ENCODE results near the gene ACSF2. TPM values are rescaled to one million over a fixed set of nuclear protein-coding genes. Genes with fewer than 3 reads are reported as not detected.
"Not testable (repeated sequence)": the region's sequence is repeated elsewhere in the genome, so short reads cannot be mapped to it uniquely, and the experiment has no call there.

ACSF2 gene
- total RNA-seq, 3 donors from 2014 or later: 3.7 to 4.3 (median 4.3) TPM

DNA sequence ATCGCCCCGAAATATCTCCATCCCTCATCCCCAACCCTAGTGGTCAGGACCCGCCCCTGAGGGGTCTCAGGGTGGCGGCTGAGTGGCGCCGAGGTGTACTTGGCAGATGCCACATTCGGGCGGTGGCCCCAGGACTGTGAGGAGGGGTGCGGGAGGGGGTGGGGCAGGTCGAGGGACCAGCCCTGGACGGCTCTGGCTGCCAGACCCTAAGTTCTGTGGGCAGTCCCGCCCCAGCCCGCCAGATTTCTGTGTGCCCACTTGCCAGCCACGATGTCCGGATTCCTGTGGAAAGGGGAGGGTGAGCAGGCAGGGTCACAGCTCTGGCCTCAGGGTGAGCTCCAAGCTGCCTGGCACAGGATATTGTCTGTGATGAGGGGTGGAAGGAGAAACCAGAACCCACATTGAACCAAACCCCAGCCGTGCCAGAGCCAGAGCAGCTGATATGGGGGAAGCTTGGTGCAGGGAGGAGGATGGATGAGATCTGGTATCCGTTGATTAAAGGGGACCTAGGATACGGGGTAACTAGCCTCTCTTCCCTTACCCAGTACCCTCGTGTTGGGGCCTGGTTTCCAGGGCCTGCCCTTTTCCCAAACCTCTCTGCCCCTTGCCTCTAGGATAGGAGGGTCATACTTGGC, 43.8 kb downstream of the ACSF2 start:
- DNase-seq (no peak), ATAC-seq (no peak)
- H3K4me1 Mint-ChIP-seq (ENCODE audit: low read depth): peaks cover 6% of the 10 kb centered on the region
- H3K36me3 Mint-ChIP-seq (ENCODE audit: insufficient read depth): peaks cover 5% of the 10 kb centered on the region
- H3K9me3 Mint-ChIP-seq: no peaks in the 10 kb centered on the region
- no peak overlapping the region for H3K4me3 Mint-ChIP-seq
- H3K27me3 Mint-ChIP-seq (ENCODE audit: low read depth): peaks cover 25% of the 10 kb centered on the region

DNA sequence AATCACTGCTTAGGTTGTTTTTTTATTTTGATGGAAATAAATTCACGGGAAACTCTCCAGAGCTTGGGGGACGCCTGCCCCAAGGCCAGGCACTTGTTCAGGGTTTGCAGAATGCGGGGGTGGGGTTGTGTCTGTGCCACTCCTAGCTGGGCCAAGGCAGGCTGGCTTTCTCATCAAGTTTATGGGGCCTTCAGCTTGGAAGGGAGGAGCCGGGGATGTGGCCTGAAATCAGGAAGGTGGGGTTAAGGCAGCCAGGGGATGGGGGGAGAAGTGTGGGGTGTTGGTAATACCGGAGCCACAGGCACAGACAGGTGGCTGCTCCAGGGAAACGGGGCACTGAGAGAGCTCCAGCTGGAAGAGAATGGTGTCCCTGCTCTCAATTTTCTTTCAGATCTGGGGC, 44.4 kb downstream of the ACSF2 start:
- Mint-ChIP-seq H3K27me3 (ENCODE audit: low read depth) (peaks cover 25% of the 10 kb centered on the region), H3K36me3 (ENCODE audit: insufficient read depth) (peaks cover 5% of the 10 kb centered on the region), H3K4me1 (ENCODE audit: low read depth) (peaks cover 6% of the 10 kb centered on the region), H3K4me3 (no peak overlapping the region), H3K9me3 (no peaks in the 10 kb centered on the region)
- DNase-seq (no peak), ATAC-seq (no peak)

DNA sequence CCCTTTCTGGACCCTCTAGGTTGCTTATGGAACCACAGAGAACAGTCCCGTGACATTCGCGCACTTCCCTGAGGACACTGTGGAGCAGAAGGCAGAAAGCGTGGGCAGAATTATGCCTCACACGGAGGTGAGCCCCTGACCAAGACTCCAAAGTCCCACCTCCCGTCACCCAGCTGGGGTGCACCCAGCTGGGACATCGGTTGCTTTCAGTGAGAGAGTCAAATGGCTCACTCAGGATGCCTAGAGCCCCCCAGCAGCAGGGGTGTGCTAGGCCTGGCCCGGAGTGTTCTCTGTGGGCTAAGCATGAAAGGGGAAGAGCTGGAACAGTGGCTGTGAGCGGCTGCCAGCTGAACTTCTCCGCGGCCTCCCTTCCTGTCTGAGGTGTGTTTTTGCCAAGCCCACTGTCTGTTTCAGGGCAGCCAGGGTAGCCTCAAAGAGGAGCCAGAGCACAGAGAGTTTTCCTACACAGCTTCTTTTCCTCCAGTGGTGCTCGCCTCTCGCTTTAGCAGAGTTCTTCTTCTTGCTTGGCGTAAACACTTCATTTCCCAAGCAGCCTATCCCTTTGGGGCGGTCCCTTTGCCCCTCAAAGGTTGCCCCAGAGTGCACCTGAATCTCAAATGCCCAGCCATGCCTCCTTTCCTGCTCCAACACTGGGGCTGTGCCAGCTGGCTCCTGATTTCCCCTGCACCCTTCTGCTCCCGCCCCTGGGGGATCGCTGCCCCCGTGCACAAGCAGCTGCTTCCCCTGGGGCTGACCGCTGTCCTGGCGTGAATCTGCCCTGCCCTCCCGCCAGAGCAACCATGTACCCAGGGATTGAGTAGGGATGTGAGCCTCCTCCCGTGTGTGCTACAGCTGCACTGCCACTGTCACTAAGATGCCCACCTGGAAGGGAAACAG, 45.2 kb downstream of the ACSF2 start:
- DNase-seq (no peak), ATAC-seq (no peak)
- Mint-ChIP-seq H3K27me3 (ENCODE audit: low read depth) (peaks cover 26% of the 10 kb centered on the region), H3K9me3 (no peaks in the 10 kb centered on the region), H3K36me3 (ENCODE audit: insufficient read depth) (peaks cover 5% of the 10 kb centered on the region), H3K4me1 (ENCODE audit: low read depth) (peaks cover 6% of the 10 kb centered on the region), H3K4me3 (no peak overlapping the region)

DNA sequence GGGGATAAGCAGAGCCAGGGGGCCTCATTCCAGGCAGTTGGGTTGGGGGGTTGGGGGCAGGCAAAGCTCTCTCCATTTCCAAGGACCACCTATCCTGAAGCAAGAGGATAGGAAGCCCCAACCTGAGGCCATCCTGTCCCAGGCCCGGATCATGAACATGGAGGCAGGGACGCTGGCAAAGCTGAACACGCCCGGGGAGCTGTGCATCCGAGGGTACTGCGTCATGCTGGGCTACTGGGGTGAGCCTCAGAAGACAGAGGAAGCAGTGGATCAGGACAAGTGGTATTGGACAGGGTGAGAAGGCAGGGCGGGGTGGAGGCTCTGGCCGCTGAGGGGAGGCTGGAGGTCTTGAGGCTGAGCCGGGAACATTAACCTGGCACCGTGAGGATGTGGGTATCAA, 46.3 kb downstream of the ACSF2 start:
- H3K36me3 Mint-ChIP-seq (ENCODE audit: insufficient read depth): peaks cover 5% of the 10 kb centered on the region
- H3K4me3 Mint-ChIP-seq: no peak overlapping the region
- peaks cover 28% of the 10 kb centered on the region for H3K27me3 Mint-ChIP-seq (ENCODE audit: low read depth)
- ATAC-seq (no peak), DNase-seq (no peak)
- H3K4me1 Mint-ChIP-seq (ENCODE audit: low read depth): peaks cover 4% of the 10 kb centered on the region
- no peaks in the 10 kb centered on the region for H3K9me3 Mint-ChIP-seq

DNA sequence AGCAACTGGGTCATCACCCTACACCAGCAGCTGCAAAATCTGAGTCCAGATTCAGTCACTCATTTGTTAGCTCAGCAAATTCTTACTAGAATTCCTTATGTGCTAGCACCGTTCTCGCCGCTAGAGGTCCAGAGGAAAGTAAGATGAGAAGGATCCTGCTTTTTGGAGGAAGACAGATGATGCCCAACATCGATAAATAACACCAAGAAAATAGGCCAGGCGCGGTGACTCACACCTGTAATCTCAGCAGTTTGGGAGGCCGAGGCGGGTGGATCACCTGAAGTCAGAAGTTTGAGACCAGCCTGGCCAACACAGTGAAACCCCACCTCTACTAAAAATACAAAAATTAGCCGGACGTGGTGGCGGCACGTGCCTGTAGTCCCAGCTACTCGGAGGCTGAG, 46.7 kb downstream of the ACSF2 start:
- not testable (repeated sequence) for ATAC-seq; H3K36me3 Mint-ChIP-seq (ENCODE audit: insufficient read depth); H3K9me3 Mint-ChIP-seq; H3K4me1 Mint-ChIP-seq (ENCODE audit: low read depth); DNase-seq; H3K4me3 Mint-ChIP-seq
- peaks cover 23% of the 10 kb centered on the region for H3K27me3 Mint-ChIP-seq (ENCODE audit: low read depth)

DNA sequence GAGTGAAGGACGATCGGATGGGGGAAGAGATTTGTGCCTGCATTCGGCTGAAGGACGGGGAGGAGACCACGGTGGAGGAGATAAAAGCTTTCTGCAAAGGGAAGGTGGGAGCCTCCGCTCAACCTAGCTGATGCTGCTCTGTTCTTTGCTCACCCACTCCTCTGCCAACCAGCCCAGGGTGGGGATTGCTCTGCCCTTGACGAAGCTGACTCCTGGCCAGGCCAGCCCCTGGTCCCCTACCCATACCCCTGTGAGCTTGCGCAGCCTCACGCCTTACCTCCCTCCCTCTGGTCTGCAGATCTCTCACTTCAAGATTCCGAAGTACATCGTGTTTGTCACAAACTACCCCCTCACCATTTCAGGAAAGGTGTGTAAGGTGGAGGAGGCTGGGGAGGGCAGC, 47.9 kb downstream of the ACSF2 start:
- ATAC-seq (no peak), DNase-seq (no peak)
- Mint-ChIP-seq H3K27me3 (ENCODE audit: low read depth) (peaks cover 15% of the 10 kb centered on the region), H3K36me3 (ENCODE audit: insufficient read depth) (peaks cover 5% of the 10 kb centered on the region), H3K4me3 (no peak overlapping the region), H3K4me1 (ENCODE audit: low read depth) (peaks cover 7% of the 10 kb centered on the region), H3K9me3 (no peaks in the 10 kb centered on the region)

DNA sequence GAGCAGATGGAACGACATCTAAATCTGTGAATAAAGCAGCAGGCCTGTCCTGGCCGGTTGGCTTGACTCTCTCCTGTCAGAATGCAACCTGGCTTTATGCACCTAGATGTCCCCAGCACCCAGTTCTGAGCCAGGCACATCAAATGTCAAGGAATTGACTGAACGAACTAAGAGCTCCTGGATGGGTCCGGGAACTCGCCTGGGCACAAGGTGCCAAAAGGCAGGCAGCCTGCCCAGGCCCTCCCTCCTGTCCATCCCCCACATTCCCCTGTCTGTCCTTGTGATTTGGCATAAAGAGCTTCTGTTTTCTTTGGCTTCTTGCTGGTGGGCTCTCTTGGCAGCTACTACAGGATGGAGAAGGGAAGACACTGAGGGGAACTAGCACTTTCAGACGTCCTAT, 48.5 kb downstream of the ACSF2 start:
- ATAC-seq (no peak), DNase-seq (no peak)
- Mint-ChIP-seq H3K4me3 (no peak overlapping the region), H3K4me1 (ENCODE audit: low read depth) (peaks cover 9% of the 10 kb centered on the region), H3K9me3 (no peaks in the 10 kb centered on the region), H3K36me3 (ENCODE audit: insufficient read depth) (peaks cover 5% of the 10 kb centered on the region), H3K27me3 (ENCODE audit: low read depth) (peaks cover 15% of the 10 kb centered on the region)

DNA sequence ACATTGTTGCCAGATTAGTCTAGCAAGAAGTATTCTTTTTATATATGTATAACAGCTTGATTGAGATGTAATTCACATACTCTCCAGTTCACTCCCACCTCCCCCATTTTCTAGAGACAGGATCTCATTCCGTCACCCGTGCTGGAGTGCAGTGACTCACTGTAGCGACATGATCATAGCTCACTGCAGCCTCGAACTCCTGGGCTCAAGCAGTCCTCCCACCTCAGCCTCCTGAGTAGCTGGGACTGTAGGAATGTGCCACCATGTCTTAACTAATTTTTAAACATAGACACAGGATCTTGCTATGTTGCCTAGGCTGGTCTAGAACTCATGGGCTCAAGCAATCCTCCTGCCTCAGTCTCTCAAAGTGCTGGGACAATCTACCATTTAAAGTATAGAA, 49.3 kb downstream of the ACSF2 start:
- H3K36me3 Mint-ChIP-seq (ENCODE audit: insufficient read depth): peaks cover 5% of the 10 kb centered on the region
- ATAC-seq (no peak), DNase-seq (no peak)
- H3K9me3 Mint-ChIP-seq: no peaks in the 10 kb centered on the region
- H3K4me3 Mint-ChIP-seq: no peak overlapping the region
- H3K27me3 Mint-ChIP-seq (ENCODE audit: low read depth): peaks cover 9% of the 10 kb centered on the region
- H3K4me1 Mint-ChIP-seq (ENCODE audit: low read depth): peaks cover 17% of the 10 kb centered on the region

DNA sequence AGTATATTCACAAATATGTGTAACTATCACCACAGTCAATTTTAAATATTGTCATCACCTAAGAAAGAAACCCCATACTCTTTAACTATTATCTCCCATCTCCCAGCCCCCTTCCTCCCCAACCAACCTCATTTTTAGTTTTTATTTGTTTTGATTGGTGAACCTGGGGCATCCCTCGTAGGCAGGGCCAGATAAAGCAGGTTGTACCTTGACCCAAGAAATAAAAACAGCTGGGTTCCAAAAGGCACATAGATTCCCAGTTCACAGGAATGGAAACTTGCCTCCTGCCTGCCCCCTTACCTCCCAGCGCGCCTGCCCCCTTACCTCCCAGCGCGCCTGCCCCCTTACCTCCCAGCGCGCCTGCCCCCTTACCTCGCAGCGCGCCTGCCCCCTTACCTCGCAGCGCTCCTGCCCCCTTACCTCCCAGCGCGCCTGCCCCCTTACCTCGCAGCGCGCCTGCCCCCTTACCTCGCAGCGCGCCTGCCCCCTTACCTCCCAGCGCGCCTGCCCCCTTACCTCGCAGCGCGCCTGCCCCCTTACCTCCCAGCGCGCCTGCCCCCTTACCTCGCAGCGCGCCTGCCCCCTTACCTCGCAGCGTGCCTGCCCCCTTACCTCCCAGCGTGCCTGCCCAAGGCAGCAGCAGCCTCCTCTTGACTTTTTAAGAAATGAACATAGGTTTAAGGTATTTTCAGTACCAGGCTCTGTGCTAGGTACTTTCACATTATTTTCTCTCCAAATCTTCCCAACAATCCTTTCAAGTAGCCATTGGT, 49.9 kb downstream of the ACSF2 start:
- H3K4me1 Mint-ChIP-seq (ENCODE audit: low read depth): peaks cover 21% of the 10 kb centered on the region
- H3K36me3 Mint-ChIP-seq (ENCODE audit: insufficient read depth); DNase-seq; H3K9me3 Mint-ChIP-seq; H3K4me3 Mint-ChIP-seq; ATAC-seq; H3K27me3 Mint-ChIP-seq (ENCODE audit: low read depth): not testable (repeated sequence)

DNA sequence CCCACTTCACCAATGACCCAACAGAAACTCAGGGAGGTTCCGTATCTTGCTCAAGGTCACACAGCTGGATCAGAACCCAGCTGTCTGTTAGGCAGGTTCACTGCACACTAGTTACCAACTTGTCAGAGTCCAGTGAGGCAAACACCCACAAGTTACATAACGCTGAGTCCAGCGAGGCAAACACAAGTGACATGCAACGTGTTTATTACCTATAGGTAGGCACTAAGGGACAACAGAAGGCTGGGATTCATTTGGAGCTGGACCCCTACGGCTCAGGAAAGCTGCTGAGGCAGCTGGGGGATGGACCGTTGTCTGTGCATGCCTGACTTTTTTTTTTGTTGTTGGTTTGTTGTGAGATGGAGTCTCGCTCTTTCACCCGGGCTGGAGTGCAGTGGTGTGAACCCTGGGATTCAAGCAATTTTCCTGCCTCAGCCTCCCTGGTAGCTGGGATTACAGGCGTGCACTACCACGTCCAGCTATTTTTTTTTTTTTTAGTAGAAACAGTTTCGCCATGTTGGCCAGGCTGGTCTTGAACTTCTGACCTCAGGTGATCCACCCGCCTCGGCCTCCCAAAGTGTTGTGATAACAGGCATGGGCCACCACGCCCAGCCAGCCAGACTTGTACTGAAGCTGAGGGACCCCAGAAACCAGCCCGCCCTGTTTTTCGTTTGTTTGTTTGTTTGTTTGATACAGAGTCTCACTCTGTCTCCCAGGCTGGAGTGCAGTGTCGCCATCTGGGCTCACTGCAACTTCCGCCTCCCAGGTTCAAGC, 50.7 kb downstream of the ACSF2 start:
- DNase-seq: no peak
- Mint-ChIP-seq H3K27me3 (ENCODE audit: low read depth) (peaks cover 4% of the 10 kb centered on the region), H3K36me3 (ENCODE audit: insufficient read depth) (peaks cover 5% of the 10 kb centered on the region), H3K4me3 (no peak overlapping the region), H3K4me1 (ENCODE audit: low read depth) (peaks cover 21% of the 10 kb centered on the region), H3K9me3 (no peaks in the 10 kb centered on the region)
- no peak for ATAC-seq

DNA sequence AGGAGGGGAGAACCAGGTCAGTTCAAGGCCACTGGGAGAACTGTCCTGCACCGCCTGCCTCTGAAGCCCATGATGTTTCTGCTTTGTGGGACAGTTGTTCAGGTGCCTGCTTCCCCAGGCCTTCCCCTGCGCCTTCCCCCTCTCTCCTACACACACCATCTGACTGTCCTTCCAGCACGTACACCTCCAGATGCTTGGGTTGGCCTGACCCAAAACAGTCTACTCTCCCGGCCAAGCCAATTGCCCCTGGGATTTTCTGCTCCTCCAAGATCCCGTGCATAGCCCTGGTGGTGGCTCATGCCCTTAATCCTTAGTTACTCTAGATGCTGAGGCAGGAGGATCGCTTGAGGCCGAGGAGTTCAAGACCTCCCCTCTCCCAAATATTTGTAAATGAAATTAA, 52.0 kb downstream of the ACSF2 start:
- ATAC-seq (no peak), DNase-seq (no peak)
- H3K4me1 Mint-ChIP-seq (ENCODE audit: low read depth): peaks cover 26% of the 10 kb centered on the region
- peaks cover 4% of the 10 kb centered on the region for H3K27me3 Mint-ChIP-seq (ENCODE audit: low read depth)
- peaks cover 7% of the 10 kb centered on the region for H3K36me3 Mint-ChIP-seq (ENCODE audit: insufficient read depth)
- H3K4me3 Mint-ChIP-seq: peak overlapping the region; percentile 80
- no peaks in the 10 kb centered on the region for H3K9me3 Mint-ChIP-seq

DNA sequence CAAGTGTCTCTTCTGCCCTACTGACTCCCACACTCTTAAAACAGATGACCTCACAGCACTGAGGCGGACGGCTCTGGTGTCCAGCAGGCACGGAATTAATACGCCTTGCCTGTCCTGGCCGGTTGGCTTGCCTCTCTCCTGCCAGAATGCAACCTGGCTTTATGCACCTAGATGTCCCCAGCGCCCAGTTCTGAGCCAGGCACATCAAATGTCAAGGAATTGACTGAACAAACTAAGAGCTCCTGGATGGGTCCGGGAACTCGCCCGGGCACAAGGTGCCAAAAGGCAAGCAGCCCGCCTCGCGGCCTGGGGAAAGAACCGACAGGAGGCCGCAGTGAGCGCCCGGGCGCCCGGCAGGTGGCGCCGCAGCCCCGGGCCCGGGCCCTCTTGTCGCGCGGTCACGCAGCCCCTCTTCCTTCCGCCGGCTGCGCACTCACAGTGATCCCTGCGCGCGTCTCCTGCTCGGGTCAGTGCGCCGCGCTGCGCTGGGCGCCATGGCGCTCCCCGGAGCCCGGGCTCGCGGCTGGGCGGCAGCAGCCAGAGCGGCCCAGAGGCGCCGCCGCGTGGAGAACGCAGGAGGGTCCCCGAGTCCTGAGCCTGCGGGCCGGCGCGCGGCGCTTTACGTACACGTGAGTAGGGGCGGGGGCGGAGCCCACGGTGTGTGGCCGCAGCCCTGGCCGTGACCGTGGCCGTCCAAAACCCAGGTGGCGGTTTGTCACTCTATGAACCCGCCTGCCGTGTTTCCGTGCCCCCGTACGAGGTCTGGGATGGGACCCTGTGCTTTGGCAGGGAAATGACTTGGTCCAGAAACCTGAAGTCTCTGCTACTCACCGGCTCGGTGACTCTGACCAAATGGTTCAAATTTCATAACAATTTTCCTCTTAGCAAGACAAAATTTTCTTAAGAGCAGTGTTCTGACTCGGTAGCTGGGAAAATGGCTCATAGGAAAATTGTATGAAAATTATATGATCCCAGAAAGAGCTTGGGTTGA, 52.7 kb downstream of the ACSF2 start, which contains the start of gene RSAD1:
TSS of gene RSAD1 (plus strand) at position 470 of the 991 bp plus-strand sequence. CDS start at position 495, 25 bp downstream.
- Mint-ChIP-seq H3K27me3 (ENCODE audit: low read depth) (peaks cover 4% of the 10 kb centered on the region), H3K36me3 (ENCODE audit: insufficient read depth) (peaks cover 10% of the 10 kb centered on the region), H3K9me3 (no peaks in the 10 kb centered on the region), H3K4me1 (ENCODE audit: low read depth) (peaks cover 26% of the 10 kb centered on the region), H3K4me3 (peak within 1 kb of the TSS; percentile 90)
- DNase-seq (peak; percentile 79), ATAC-seq (peak; percentile 94 to 96)
